Activated CD4-positive, alpha-beta T cell treated with anti-CD3 and anti-CD28 coated beads for 1 hour (primary cell): Measurements from ENCODE around the gene CACNA1S.
A peak's percentile ranks its signal among the peaks of the same experiment; 100 is the strongest.

Experiments used
- DNase-seq: peaks from one replicate; pipeline ENCODE4 v3.0.0-alpha.2; 2020

The CACNA1S gene

DNA sequence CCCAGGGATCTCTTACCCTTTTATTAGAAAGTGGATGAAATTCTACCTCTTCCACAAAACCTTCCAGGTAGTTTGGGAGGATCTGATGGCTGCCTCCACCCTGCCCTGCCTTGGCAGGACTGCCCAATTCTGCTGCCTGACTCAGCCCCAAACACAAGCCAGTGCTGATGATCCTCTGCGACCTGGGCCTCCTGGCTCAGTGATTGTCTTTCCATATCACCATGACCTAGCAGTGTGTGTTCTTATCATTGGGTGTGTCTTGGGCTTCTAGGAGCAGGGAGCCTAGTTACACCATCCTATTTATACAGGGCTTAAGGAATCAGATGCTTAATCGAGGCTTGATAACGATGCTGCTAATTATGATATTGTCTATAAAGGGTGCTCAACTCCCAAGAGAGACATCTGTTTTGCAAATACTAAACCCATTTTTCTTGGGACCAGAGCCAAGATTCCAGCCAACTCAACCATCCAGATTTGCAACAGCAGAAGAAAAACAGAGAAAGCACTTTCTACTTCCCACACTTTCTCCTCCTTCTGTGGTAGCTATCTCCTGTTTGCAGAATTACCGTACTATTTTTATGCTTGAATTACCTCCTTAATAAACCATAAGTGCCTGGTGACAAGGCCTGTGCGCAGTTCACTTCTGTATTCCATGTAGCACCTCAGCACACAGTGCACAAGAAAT is 52.2 kb downstream of the CACNA1S start:
- no peak for DNase-seq

DNA sequence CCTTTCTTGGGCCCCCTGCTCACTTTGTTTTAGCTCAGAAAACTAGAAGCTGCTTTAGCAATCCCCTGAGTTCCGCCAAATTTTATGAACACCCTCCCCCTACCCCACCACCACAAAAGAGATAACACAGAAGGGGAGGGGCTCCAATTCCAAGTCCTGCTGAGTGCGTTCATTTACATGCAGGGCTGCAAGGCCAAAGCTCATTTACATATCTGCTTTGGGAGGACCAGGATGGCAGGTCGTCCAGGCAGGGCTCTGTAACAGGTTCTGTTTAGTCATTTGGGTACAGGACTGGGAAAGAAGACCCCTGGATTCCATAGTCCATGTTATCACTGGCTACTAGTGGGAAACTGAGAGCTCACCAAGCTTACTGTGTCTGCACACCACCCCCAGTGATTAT is 52.8 kb downstream of the CACNA1S start:
- no peak for DNase-seq

DNA sequence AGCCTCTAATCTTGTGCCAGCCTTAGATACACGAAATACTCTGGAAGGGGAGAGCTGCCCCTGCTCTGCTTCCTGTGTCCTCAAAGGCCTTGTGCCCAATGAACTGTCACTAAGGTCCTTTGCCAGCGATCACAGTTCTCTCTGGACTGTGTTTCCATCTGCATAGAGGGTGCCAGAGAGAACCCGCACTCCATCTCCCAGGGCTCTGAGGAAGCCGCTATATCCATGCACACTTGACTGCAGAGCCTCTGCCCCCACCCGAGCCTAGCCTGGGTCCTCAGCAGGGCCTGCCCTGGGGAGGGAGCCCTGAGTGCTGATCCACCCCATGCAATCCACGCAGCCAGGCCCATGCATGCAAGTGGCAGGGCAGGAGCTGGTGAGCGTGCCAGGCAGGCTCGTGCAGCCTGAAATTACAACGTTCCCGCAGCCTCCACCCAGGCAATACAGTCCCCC is 58.1 kb downstream of the CACNA1S start:
- DNase-seq = no peak

DNA sequence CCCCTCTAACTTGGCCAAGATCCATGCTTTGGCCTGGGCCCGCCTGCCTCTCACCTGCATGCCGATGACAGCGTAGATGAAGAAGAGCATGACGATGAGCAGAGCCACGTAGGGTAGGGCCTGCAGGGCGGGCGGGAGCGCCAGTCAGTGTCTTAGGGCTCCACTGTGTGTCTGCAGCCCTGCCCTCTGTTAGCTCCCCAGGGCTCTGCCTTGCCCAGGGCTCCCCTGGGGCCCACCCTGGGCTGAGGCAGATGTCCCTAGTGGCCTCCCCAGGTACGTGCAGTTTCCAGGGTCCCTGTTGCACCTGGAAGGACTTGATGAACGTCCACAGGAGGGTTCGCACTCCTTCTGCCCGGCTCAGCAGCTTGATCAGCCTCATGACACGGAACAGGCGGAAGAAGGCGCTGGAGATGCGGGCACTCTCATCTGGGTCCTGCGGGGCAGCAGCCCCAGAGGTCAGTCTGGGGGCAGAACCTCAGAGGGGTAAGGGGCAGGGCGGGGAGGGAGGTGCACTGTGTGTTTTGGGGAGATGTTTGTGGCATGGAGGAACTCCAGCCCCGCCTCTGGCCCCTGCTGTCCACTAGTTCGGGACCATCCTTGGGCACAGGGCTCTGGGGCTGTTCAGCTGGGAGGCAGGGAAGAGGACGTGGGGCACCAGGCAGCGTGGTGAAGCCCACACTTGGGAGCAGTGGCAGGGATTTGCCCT is 58.9 kb downstream of the CACNA1S start:
- DNase-seq = no peak

DNA sequence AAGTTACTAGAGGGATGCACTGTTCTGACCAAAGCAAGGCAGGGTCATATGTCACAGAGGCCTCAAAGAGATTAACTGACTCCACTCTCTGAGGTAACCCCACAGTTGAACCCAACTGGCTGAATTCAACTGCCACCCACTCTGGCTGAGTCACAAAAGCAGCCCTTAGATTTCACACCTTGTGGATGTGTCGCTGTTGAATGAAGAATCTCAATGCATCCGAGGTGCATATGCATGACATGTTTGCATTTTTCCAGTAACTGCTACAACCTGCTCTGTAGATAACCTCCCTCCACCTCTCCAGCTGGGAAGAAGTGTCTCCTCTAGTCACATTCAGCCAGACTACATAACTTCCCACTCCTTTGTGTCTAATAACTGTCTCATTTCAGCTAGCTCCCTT is 60.8 kb downstream of the CACNA1S start:
- no peak for DNase-seq

DNA sequence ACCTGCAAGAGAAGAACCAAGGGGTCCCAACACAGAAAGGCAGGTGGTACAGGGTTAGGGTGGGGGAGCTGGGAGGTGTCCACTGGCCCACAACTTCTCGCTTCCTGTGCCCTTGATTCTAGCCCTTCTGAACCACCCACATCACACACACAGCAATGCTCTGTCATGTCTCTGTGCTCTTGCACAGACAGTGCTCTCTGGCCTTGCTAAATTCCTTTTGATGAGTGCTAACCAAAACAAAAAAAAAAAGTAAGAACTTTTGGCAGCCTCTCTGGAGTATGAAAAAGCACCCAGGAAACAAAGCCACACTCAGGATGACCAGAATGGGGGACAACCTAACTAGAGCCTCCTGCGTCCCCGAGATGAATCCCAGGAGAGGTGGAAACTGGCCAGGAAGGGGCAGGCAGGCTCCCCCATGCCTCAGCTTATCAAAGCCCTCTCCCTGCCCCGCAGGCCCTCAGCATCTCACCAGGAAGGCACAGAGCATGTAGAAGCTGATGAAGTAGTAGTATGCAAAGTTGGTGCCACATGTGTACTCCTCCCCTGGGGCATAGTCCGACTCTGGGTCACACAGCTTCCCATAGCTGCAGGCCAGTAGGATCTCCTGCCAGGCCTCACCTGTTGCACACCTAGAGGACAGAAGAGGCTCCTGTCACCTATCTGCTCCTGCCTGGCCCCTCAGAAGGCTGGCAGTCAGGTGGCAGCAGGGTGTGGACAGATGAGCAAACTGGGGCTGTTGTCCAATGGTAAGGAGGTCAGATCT is 61.5 kb downstream of the CACNA1S start:
- no peak for DNase-seq

DNA sequence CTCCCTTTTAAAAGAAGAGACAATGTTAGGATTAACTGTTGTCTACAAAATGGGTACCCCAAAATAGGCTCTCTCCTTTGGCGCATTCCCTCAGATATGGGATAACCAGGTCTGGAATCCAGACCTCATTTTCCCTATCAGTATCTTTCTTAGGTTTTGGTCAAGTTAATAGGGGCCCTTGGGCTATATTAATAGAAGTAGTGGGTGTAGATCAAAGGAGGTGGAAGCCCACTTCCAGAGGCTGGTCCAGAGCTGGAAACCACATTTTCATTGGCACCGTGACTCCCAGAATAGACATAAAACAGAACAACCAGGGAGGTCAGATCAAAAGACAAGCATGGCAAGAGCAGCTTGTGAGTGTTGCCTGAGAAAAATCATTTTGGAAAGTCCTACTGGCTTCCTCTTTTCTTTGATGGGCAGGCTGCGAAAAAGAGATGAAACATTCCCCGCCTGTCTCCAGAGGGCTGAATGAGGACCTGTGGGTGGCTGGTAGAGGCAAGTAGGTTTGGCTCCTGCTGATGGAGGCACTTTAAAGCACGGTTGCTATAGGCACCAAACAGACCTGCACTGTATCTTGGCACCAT is 62.9 kb downstream of the CACNA1S start:
- DNase-seq = no peak

DNA sequence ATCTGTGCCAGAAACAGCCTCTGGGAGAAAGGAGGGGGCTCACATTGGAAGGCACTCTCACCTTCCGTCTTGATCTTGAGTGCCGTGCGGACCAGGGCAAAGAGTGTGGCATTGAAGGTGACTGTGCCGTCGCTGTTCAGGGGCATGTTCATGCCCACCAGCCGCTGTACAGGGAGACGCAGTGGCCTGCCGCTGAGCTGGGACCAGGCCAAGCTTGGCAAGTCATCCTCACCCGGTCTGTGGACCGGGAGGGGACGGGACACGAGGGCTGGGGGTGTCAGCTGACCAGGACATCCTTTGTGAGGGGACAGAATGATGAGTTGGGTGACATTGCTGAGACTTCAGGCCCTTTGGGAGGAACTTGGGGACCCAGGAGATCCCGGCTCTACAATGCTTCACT is 63.7 kb downstream of the CACNA1S start:
- no peak for DNase-seq

DNA sequence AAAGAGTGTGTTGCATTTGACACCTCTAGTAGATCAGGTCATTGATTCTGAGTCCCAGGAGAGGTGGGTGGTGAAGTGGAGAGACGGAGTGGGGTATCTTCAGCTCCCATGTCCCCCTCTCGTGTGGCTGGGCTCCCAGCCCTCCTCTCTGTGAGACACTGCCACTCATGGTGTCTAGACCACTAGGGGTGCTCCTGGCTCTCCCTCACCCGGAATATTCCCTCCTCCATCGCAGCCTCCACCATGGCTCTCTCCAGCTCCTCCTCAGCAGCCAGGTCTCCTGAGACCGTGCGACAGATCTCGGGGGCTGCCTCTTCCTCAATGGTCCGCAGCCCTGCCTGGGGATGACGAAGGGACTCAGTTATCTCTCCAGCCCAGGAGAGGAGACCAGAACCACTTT is 68.1 kb downstream of the CACNA1S start:
- no peak for DNase-seq

DNA sequence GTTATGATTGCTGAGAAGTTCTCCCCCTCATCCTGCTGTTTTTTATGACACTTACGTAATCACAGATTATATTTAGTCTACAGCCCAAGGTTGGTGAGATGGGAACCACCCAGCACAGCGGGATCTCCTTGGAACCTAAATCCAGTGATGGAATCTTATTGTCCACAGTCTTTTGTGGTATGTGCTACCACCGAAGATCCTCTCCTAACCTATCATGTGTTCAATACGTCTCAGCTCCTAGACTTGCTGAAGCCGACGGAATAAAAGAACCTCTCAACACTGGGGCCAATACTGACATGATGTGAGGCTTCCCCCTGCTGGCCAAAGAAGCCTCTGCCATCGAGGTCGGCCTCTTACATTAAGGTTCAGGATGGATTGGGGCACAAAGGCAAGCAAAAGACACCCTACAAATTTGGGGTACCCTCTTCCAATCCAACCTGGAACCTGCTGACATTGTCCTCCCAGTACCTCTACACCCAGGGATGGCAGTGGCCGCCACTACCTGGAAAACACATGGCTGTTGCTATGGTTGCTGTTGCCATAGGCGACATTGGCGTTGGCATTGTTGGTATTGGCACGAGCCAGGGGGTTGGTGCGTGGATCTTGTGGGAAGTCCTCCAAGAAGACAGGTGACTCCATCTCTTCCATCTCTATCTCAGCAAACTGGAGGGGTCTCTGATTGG is 69.3 kb downstream of the CACNA1S start:
- peak; percentile 58 for DNase-seq

DNA sequence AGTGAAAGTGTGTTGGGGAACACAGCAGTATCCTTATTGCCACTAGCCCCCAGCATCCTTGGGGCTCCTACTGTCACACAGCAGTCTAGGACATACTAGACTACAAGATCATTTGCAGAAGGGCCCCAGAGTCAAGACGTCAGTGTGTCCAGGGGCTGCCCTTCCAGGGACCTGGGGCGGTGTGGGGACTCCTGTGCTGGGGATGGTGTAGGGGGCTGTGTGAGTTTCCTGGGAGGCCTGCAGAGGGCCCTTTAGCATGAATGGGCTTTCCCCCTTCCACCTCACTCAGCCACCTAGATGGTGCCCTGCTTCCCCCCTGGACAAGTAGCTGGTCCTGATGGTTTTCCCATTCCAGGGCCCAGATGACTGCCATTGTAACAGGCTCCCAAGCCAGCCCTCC is 71.2 kb downstream of the CACNA1S start:
- DNase-seq = no peak

DNA sequence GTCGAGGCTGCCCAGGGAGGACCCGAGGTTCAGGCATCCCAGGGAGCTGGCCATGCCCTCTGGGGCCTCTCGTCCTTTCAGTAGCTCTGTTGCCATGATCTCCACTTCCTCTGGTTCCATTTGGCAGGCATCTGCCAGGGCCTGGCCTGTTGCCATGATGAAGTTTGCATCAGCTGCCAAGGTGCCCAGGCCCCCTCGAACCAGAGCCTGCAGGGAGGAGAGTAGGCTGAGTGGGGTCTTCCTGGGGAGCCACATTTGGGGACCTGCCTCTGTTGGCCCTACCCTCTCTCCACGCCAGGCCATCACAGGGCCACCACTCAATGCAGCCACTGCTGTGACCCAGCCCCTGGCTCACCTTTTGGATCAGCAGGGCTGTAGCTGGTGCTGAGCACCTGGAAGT is 72.3 kb downstream of the CACNA1S start:
- no peak for DNase-seq

DNA sequence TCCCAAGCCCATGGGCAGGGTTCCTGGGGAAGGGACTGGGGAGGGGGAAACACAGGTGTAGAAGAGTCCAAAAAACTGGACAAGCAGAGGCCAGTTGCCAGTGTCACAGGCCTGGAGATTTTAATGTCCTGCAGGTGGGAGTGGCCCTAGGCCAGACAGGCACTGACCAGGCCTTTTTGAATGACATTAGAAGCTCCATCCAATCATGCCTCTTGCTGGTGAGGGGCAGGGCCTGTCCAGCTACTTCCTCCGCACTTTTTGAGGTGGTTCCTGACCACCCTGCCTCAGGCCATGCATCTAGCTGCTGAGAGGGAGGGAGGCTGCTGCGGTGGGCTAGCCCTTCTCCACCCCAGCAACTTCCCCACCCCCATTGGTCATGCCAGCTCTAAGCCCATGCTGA is 72.8 kb downstream of the CACNA1S start:
- DNase-seq = no peak

DNA sequence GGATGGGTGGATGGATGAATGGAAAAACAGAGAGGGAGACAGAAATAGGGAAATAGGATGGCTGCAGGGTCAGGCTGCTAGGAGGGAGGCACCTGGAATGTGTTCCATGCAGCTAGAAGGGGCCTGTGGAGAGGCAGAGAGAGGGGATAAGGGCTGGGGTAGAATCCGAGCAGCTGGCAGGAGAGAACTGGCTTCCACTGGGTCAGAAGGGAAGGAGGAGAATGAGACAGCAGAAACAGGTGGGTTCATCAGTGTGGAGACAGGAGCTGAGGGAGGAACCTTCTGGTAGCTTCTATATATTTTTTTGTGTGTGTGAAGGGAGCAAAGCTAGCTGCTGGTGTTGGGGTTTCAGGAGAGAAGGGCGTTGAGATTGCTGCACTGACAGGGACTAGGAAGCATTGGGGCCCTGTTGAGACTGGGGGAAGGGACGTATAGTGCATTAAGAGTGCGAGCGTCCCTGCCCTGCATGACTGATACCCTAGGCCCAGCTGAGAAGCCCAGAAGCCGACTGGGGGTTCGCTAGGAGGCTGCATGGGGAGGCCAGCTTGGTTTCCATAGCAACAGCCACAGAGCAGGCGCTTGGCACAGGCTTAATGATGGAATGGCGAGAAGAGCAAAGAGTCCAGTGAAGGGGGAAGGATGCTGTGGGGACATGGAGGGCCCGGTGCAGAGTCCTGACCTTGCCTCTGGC is 73.9 kb downstream of the CACNA1S start:
- DNase-seq = no peak

DNA sequence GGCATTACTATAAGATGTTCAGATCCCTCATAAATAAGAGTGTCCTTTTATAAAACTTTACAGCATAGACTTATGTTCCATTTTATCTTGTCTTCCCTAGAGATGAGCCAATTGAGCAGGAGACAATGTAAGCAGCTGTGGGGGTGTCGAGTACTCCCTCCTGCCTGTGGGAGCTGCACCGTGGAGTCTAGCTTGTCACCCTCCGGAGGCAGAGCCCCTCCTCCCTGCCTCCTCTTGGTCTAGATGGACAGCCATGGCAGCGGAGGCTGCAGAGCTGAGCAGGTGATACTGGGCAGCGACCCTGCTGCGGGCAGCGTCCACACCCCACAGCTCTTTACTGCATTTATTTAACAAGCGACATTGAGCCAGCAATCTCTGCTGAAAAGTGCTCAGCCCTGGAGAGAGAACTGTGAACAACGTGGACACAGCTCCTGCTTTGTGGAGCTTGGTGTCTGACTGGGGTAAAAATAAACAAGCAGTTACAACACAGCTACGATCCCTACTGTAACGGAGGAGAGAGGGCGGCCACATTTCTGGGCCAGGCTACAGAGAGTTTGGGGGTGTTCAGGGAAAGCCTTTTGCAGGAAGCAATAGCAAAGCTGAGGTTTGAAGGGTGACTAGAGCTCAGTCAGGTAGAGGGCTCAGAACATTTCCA is 75.9 kb downstream of the CACNA1S start:
- DNase-seq = no peak

DNA sequence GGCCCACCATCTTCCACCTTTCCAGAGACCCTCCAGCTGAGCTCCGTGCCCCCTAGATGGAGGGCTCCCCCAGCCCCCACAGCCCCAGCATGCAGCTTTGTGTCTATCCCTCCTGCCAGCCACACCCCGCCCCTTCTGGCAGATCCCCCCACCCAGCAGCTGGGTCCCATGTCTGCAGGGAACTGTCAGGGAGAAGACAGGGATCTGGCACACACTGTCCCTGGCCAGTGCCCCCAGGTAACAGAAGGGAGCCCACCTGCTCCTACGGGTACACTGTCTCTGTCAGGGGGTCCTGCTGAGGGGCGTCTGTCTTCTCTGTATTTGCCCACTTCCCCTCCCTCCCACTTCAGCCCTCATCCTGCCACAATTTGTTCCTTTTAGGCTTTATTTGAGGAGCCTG is 77.6 kb downstream of the CACNA1S start:
- no peak for DNase-seq

DNA sequence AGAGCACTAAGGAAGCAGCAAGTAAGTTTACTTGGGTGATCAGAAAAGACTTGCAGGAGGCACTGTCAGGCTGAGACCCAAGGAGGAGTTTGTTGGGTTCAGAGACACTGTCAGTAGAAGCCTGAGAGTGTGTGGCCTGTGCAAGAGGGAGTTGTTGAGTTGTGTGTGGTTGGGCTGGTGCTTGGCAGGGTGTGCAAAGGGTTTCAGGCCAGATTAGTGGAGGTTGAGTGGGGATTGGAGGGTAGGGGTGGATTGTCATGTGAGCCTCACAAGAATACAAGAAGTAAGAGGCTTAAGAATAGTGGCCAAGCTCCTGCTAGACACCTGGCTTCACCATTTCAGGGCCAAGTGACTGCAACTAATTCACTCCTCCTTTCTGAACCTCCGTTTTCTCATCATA is 79.8 kb downstream of the CACNA1S start:
- DNase-seq = no peak

DNA sequence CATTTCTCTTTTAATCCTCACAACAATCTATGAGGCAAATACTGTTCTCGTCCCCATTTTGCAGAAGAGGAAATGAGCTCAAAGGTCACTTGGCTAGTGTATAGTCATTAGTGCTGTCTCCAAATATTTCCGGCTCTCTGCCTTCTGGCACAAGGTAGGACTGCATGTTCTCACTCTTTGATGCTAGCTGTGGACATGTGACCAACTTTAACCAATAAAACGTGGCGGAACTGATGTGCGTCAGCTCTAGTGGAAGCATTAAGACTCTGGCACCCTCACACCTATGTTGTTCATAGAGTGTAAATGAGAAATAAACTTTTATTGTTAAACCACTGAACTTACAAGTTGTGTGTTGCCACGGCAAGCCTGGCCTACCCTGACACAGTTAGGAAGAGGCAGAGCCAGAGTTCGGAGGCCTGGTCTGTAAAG is 83.8 kb downstream of the CACNA1S start:
- DNase-seq = no peak

DNA sequence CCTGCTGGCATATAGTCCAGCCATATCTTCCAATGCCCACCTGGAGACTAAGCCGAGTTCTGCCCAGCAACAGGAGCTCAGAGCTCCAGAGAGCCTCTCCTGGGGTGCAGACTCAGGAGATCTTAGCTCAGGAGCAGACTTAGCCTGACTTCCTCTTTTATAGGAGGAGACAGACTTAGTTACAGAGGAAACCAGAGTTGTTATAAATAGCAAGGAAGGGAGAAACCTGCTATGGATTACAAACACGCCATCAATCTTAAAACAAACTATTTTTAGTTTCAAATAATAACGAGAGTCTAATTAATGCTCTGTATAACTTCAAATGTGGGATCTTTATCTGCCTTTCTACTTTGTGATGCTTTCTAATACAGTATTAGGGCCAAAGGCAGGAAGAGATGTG is 85.4 kb downstream of the CACNA1S start:
- no peak for DNase-seq

DNA sequence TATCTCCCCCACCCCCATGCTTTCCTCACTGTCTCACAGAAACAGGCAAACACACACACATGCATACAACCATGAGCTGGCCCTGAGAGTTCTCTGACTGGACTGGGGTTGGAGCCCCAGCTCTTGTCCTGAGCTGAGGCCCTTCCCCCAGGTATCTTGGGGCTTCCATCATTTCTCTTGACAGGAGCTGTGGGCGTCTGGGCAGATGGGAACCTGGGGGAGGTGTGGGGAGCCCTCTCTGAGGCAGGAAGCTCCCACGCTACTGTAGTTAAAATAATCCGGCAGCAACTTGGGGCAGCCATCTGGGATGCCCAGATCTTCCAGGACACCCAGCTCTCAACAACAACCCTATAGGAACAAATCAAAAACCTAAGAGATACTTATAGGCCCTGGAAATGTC is 86.0 kb downstream of the CACNA1S start:
- no peak for DNase-seq

DNA sequence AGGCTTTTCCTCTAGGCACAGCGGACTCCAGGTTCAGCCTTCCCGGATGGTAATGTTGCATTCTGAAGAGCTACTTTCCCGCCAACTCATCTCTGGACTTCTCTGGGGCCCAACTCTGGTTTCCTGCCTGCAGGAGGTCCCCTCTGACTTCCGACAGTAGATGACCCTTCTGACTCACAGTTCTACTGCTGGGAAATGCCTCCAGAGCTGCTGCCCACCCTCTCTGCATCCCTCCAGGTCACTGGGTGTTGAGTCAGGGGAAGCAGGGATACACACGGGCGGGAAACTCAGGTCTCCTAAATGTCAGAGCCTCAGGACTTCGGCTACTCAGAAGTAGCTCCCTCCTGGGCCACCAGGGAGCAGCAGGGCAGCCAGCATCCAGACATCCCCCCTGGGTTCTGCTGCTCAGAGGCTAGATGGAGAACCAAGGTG is 86.6 kb downstream of the CACNA1S start:
- DNase-seq = no peak

DNA sequence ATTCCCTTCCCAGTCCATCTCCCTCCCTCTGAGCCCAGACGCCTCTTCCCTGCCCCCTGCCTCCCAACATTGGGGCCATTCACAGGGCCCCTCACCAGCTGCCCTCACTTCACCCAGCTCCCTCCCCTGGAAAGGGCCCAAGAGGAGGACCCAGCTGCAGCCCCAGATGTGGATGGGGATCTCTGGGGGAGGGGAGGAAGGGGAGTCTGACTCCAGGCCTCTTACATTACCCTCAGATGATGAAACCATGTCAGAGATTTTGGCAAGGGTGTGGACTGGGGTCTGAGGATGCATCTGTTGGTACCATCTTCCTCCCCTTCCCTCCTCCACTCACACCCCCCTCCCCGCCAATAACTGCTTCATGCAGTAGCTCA is 87.6 kb downstream of the CACNA1S start:
- no peak for DNase-seq
